Measurements from ENCODE around the gene LIMS2. TPM values are rescaled to one million over a fixed set of nuclear protein-coding genes. Genes with fewer than 3 reads are reported as not detected.

LIMS2 gene
- total RNA-seq, 2 experiments from 2014 or later = 6.1 to 7.0 TPM

DNA sequence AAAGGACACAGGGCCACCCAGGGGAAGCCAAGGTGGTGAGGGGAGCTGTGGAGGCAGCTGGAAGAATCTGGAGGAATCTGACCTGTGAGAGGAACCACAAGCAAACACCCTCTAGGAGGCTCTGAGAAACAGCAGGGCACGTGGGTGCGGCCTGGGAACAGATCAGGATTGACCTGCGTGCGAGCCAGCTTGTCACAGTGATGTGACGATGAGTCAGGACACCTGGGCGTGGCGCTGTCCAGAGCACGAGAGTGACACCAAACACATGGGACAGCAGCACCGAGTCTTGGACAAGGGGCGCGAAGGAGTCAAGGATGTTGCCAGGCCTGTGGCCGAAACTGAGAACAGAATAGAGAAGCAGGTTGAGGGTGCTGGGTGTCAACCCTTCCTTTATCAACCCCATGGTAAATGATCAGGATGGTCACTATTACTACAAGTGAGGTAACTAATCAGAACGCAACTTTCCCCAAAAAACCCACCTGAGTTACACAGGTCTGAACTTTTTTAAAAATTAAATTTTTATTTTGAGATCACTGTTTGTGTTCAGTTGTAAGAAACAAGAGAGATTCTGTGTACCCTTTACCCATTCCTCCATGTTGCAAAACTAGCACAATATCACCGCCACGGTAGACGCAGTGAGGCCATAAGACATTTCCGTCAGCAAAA lies 25.3 kb upstream of the LIMS2 start:
- intact Hi-C loops (cut with DNase I, micrococcal nuclease) = loop anchor here (2.0 to 5.0 kb wide), 8 partner anchors 58 to 392 kb away; partner anchors contain the start of genes IWS1 (in 2 of the 2), WDR33 (in 2 of the 2), POLR2D (in 1 of the 2) and SAP130 (in 1 of the 2)
- Mint-ChIP-seq H3K27me3 (no peaks in the 10 kb centered on the region), H3K9me3 (no peaks in the 10 kb centered on the region), H3K4me1 (ENCODE audit: low read depth) (peaks cover 50% of the 10 kb centered on the region), H3K4me3 (peak overlapping the region; percentile 97), H3K36me3 (ENCODE audit: low read depth) (peaks cover 31% of the 10 kb centered on the region), H3K27ac (peak overlapping the region; percentile 99)
- DNase-seq = peak in 5 of 14 experiments; percentile 6 to 83 (median 43)
- H3K27ac ChIP-seq (ENCODE audit: low read depth in 1 of 2, low read length in 2 of 2) = peak overlapping the region; percentile 82 to 94
- peak; percentile 0 for ATAC-seq (ENCODE audit: poor library complexity)
- H3K4me3 ChIP-seq (ENCODE audit: low read length) = peak overlapping the region; percentile 83
- peaks cover 34% of the 10 kb centered on the region for H3K4me1 ChIP-seq (ENCODE audit: insufficient read depth, low read length)
- POLR2A ChIA-PET = interaction anchor here (0.7 to 2.5 kb wide), 22 partner anchors 10 to 407 kb away, joined by 3 to 31 read pairs (median 7); partner anchors contain the start of genes ERCC3, IWS1, LIMS2 and POLR2D
- CTCF ChIA-PET = no interaction called here
- no peaks in the 10 kb centered on the region for H3K27me3 ChIP-seq (ENCODE audit: control insufficient read depth in 1 of 2, insufficient read depth in 2 of 2, low read length in 2 of 2)
- no peaks in the 10 kb centered on the region for H3K9me3 ChIP-seq (ENCODE audit: control insufficient read depth in 1 of 2, insufficient read depth in 1 of 2, low read length in 2 of 2)
- TF ChIP-seq, protein P1, sequence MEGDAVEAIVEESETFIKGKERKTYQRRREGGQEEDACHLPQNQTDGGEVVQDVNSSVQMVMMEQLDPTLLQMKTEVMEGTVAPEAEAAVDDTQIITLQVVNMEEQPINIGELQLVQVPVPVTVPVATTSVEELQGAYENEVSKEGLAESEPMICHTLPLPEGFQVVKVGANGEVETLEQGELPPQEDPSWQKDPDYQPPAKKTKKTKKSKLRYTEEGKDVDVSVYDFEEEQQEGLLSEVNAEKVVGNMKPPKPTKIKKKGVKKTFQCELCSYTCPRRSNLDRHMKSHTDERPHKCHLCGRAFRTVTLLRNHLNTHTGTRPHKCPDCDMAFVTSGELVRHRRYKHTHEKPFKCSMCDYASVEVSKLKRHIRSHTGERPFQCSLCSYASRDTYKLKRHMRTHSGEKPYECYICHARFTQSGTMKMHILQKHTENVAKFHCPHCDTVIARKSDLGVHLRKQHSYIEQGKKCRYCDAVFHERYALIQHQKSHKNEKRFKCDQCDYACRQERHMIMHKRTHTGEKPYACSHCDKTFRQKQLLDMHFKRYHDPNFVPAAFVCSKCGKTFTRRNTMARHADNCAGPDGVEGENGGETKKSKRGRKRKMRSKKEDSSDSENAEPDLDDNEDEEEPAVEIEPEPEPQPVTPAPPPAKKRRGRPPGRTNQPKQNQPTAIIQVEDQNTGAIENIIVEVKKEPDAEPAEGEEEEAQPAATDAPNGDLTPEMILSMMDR (IDR thresholded peaks at IDR 0.05) = no peak
- H3K36me3 ChIP-seq (ENCODE audit: insufficient read depth, low read length) = peaks cover 6% of the 10 kb centered on the region

DNA sequence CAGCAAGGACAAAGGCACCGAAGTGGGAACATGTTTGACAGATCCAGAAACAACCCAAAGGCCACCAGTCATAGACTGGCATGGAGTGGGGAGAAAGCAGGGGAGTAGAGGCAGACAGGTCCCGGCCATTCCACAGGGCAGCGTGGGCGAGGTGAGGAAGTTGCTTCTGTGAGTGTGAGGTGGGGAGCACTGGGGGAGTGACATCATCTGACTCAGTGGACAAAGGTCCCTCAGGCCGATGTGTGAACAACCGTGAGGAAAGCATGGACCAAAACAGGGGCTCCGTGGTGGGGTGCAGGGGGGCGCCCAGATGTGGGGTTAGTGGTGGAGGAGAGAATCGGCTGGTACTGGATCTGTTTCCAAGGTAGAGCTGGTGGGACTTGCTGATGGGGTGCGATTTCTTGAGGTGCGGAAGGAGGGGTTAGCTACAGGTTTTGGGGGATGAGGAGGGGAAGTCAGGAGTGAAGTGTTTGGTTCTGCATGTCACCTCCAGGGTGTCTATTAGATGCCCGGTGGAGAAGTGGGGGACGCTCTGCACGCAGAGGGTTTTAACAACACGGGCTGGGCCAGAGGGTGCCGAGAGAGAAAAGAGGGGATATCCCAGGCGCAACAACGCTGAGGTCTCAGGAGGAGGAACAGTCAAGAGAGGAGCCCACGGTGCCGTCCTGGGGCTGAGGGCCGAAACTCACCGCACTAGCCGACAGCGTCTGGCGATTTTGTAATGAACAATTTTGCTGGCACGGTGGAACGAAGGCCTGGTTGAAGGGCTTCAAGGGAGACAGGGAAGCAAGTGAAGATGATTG lies 23.4 kb upstream of the LIMS2 start:
- Mint-ChIP-seq H3K4me3 (peak overlapping the region; percentile 34), H3K36me3 (ENCODE audit: low read depth) (peaks cover 16% of the 10 kb centered on the region), H3K27ac (peak overlapping the region; percentile 8), H3K4me1 (ENCODE audit: low read depth) (peaks cover 32% of the 10 kb centered on the region), H3K9me3 (no peaks in the 10 kb centered on the region), H3K27me3 (no peaks in the 10 kb centered on the region)
- intact Hi-C loops (cut with DNase I, micrococcal nuclease) = no loop called here
- Histone ChIP-seq H3K36me3 (ENCODE audit: insufficient read depth, low read length) (no peaks in the 10 kb centered on the region), H3K4me1 (ENCODE audit: insufficient read depth, low read length) (peaks cover 29% of the 10 kb centered on the region), H3K4me3 (ENCODE audit: low read length) (no peak overlapping the region), H3K9me3 (ENCODE audit: control insufficient read depth in 1 of 2, insufficient read depth in 1 of 2, low read length in 2 of 2) (no peaks in the 10 kb centered on the region), H3K27me3 (ENCODE audit: control insufficient read depth in 1 of 2, insufficient read depth in 2 of 2, low read length in 2 of 2) (no peaks in the 10 kb centered on the region), H3K27ac (ENCODE audit: low read depth in 1 of 2, low read length in 2 of 2) (no peak overlapping the region)
- POLR2A ChIA-PET = no interaction called here
- ATAC-seq (ENCODE audit: poor library complexity) = no peak
- DNase-seq = no peak
- TF ChIP-seq, protein P1 (IDR thresholded peaks at IDR 0.05) = no peak
- CTCF ChIA-PET = no interaction called here

DNA sequence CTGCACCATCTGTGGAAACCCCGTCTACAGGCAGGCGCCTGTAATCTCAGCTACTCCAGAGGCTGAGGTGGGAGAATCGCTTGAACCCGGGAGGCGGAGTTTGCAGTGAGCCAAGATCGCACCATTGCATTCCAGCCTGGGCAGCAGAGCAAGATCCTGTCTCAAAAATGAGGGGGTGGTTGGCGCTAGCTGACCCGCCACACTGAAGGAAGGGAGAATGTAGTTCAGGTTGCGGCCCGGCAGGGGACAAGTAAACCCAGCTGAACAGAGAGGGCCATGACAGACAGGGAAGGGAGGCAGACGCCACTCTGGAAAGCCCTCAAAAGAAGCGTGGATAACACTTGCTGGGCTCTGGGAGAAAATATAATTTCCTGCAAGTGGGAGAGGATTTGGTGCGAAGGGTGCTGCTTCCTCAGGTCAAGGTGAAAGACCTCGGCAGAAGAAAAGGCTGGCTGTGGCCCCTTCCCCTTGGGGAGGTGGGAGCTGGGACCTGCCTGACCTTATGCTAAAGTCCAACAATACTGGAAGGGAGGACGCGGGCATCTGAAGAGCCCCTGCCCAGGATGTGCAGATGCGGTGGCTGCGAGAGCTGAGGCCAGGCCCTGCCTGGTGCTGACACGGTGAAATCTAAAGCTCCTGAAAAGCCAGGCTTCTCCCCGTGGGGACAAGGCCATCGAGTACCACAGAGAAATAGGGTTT lies 22.3 kb upstream of the LIMS2 start:
- Histone ChIP-seq H3K4me3 (ENCODE audit: low read length) (no peak overlapping the region), H3K36me3 (ENCODE audit: insufficient read depth, low read length) (no peaks in the 10 kb centered on the region), H3K4me1 (ENCODE audit: insufficient read depth, low read length) (peaks cover 18% of the 10 kb centered on the region), H3K27ac (ENCODE audit: low read depth in 1 of 2, low read length in 2 of 2) (no peak overlapping the region), H3K27me3 (ENCODE audit: control insufficient read depth in 1 of 2, insufficient read depth in 2 of 2, low read length in 2 of 2) (no peaks in the 10 kb centered on the region), H3K9me3 (ENCODE audit: control insufficient read depth in 1 of 2, insufficient read depth in 1 of 2, low read length in 2 of 2) (no peaks in the 10 kb centered on the region)
- H3K4me1 Mint-ChIP-seq (ENCODE audit: low read depth) = peaks cover 21% of the 10 kb centered on the region
- intact Hi-C loops (cut with DNase I, micrococcal nuclease) = no loop called here
- no peaks in the 10 kb centered on the region for H3K27me3 Mint-ChIP-seq
- TF ChIP-seq, protein P1 (IDR thresholded peaks at IDR 0.05) = no peak
- ChIA-PET CTCF (no interaction called here), POLR2A (no interaction called here)
- peak overlapping the region; percentile 7 for H3K4me3 Mint-ChIP-seq
- DNase-seq = no peak
- no peaks in the 10 kb centered on the region for H3K9me3 Mint-ChIP-seq
- no peak overlapping the region for H3K27ac Mint-ChIP-seq
- peaks cover 14% of the 10 kb centered on the region for H3K36me3 Mint-ChIP-seq (ENCODE audit: low read depth)
- no peak for ATAC-seq (ENCODE audit: poor library complexity)
